ENCODE data around the gene RGS10. TPM values are rescaled to one million over a fixed set of nuclear protein-coding genes. Genes with fewer than 3 reads are reported as not detected.

The RGS10 gene
- total RNA-seq, 4 donors from 2014 or later: 18.6 to 32.6 (median 28.4) TPM

- peaks cover 0 to 35% (median 0%) of the 10 kb centered on the region in 3 donors for H3K36me3 ChIP-seq
- WGBS, 2 donors: 87 to 90% methylated on average over 9 to 10 of the region's 10 CpGs
Observed at GRCh38 chr10:119515511-119516045, 26.9 kb downstream of the RGS10 start.

GRCh38 chr10:119514819-119515218, 27.7 kb downstream of the RGS10 start:
- 87 to 94% methylated on average over 6 of the region's 6 CpGs for WGBS, 2 donors
- peaks cover 0 to 38% (median 0%) of the 10 kb centered on the region in 3 donors for H3K36me3 ChIP-seq
- no peak for DNase-seq (ENCODE audit: low spot score in 2 of 2)

More at GRCh38 chr10:119515511-119516045, 26.9 kb downstream of the RGS10 start:
- DNase-seq (ENCODE audit: low spot score in 2 of 2): no peak
- TF ChIP-seq EP300 (IDR thresholded peaks at IDR 0.05) (no peak), POLR2A (IDR thresholded peaks at IDR 0.05) (no peak), CTCF (IDR thresholded peaks at IDR 0.05) (no peak)
- Histone ChIP-seq H3K9me3 (no peaks in the 10 kb centered on the region), H3K4me3 (no peak overlapping the region), H3K4me1 (peaks cover 0 to 17% (median 4%) of the 10 kb centered on the region in 4 donors), H3K27ac (peak overlapping the region in 1 of 4 donors; percentile 36), H3K27me3 (no peaks in the 10 kb centered on the region)

GRCh38 chr10:119511828-119512515, 30.5 kb downstream of the RGS10 start:
- DNase-seq (ENCODE audit: low spot score in 2 of 2): no peak
- Histone ChIP-seq H3K4me1 (peaks cover 0 to 12% (median 2%) of the 10 kb centered on the region in 4 donors), H3K27ac (no peak overlapping the region), H3K4me3 (no peak overlapping the region), H3K36me3 (peaks cover 0 to 49% (median 0%) of the 10 kb centered on the region in 3 donors), H3K27me3 (no peaks in the 10 kb centered on the region), H3K9me3 (no peaks in the 10 kb centered on the region)
- WGBS, 2 donors: 69 to 72% methylated on average over 18 to 19 of the region's 19 CpGs
- TF ChIP-seq EP300 (IDR thresholded peaks at IDR 0.05) (no peak), CTCF (IDR thresholded peaks at IDR 0.05) (no peak), POLR2A (IDR thresholded peaks at IDR 0.05) (no peak)

More at GRCh38 chr10:119514819-119515218, 27.7 kb downstream of the RGS10 start:
- no peak overlapping the region for H3K4me3 ChIP-seq
- no peak for TF ChIP-seq POLR2A (IDR thresholded peaks at IDR 0.05)
- no peak for TF ChIP-seq EP300 (IDR thresholded peaks at IDR 0.05)
- no peak for TF ChIP-seq CTCF (IDR thresholded peaks at IDR 0.05)
- H3K9me3 ChIP-seq: no peaks in the 10 kb centered on the region
- H3K27me3 ChIP-seq: no peaks in the 10 kb centered on the region
- H3K4me1 ChIP-seq: peaks cover 0 to 17% (median 5%) of the 10 kb centered on the region in 4 donors
- H3K27ac ChIP-seq: no peak overlapping the region

GRCh38 chr10:119509909-119510451, 32.5 kb downstream of the RGS10 start:
- 38 to 44% methylated on average over 10 of the region's 10 CpGs for WGBS, 2 donors
- no peaks in the 10 kb centered on the region for H3K9me3 ChIP-seq
- H3K4me3 ChIP-seq: no peak overlapping the region
- no peaks in the 10 kb centered on the region for H3K27me3 ChIP-seq
- H3K36me3 ChIP-seq: peaks cover 0 to 44% (median 0%) of the 10 kb centered on the region in 3 donors
- peaks cover 0 to 10% (median 0%) of the 10 kb centered on the region in 4 donors for H3K4me1 ChIP-seq
- TF ChIP-seq CTCF (IDR thresholded peaks at IDR 0.05) (no peak), EP300 (IDR thresholded peaks at IDR 0.05) (no peak), POLR2A (IDR thresholded peaks at IDR 0.05) (no peak)
- H3K27ac ChIP-seq: no peak overlapping the region
- DNase-seq (ENCODE audit: low spot score in 2 of 2): no peak

- DNase-seq (ENCODE audit: low spot score in 2 of 2): no peak
- Histone ChIP-seq H3K27me3 (no peaks in the 10 kb centered on the region), H3K36me3 (peaks cover 0 to 37% (median 0%) of the 10 kb centered on the region in 3 donors), H3K4me1 (peaks cover 0 to 10% (median 0%) of the 10 kb centered on the region in 4 donors), H3K27ac (no peak overlapping the region), H3K9me3 (no peaks in the 10 kb centered on the region), H3K4me3 (no peak overlapping the region)
- TF ChIP-seq POLR2A (IDR thresholded peaks at IDR 0.05) (no peak), EP300 (IDR thresholded peaks at IDR 0.05) (no peak), CTCF (IDR thresholded peaks at IDR 0.05) (no peak)
- WGBS, 2 donors: 89 to 90% methylated on average over 5 of the region's 5 CpGs
Observed at GRCh38 chr10:119507115-119507514, 35.4 kb downstream of the RGS10 start.

Measured in tibial nerve (tissue), 4 donors.